ENCODE measurements around the gene DOCK8.

The DOCK8 gene

GRCh38 chr9:354453-354852 is 139.8 kb downstream of the DOCK8 start:
- in situ Hi-C loops (cut with HindIII; ENCODE audit: low sequenced_read_pairs): no loop called here

GRCh38 chr9:357560-357959 is 142.9 kb downstream of the DOCK8 start:
- in situ Hi-C loops (cut with HindIII; ENCODE audit: low sequenced_read_pairs): no loop called here

- in situ Hi-C loops (cut with HindIII; ENCODE audit: low sequenced_read_pairs): no loop called here
Measured at GRCh38 chr9:362561-363273, 148.1 kb downstream of the DOCK8 start.

- in situ Hi-C loops (cut with HindIII; ENCODE audit: low sequenced_read_pairs): no loop called here
Measured at GRCh38 chr9:363274-363612, 148.6 kb downstream of the DOCK8 start.

- in situ Hi-C loops (cut with HindIII; ENCODE audit: low sequenced_read_pairs): no loop called here
Measured at GRCh38 chr9:365436-365835, 150.8 kb downstream of the DOCK8 start.

- in situ Hi-C loops (cut with HindIII; ENCODE audit: low sequenced_read_pairs): no loop called here
Measured at GRCh38 chr9:366620-367019, 152.0 kb downstream of the DOCK8 start.

GRCh38 chr9:370086-370485 is 155.4 kb downstream of the DOCK8 start:
- in situ Hi-C loops (cut with HindIII; ENCODE audit: low sequenced_read_pairs): no loop called here

- in situ Hi-C loops (cut with HindIII; ENCODE audit: low sequenced_read_pairs): no loop called here
Measured at GRCh38 chr9:371349-371748, 156.7 kb downstream of the DOCK8 start.

- in situ Hi-C loops (cut with HindIII; ENCODE audit: low sequenced_read_pairs): no loop called here
Measured at GRCh38 chr9:372128-372527, 157.5 kb downstream of the DOCK8 start.

GRCh38 chr9:373759-374206 is 159.1 kb downstream of the DOCK8 start:
- in situ Hi-C loops (cut with HindIII; ENCODE audit: low sequenced_read_pairs): no loop called here

- in situ Hi-C loops (cut with HindIII; ENCODE audit: low sequenced_read_pairs): no loop called here
Measured at GRCh38 chr9:374736-375135, 160.1 kb downstream of the DOCK8 start.

GRCh38 chr9:376115-376514 is 161.4 kb downstream of the DOCK8 start:
- in situ Hi-C loops (cut with HindIII; ENCODE audit: low sequenced_read_pairs): no loop called here

- in situ Hi-C loops (cut with HindIII; ENCODE audit: low sequenced_read_pairs): no loop called here
Measured at GRCh38 chr9:378263-378662, 163.6 kb downstream of the DOCK8 start.

GRCh38 chr9:382383-382782 is 167.7 kb downstream of the DOCK8 start:
- in situ Hi-C loops (cut with HindIII; ENCODE audit: low sequenced_read_pairs): no loop called here

GRCh38 chr9:385818-386398 is 171.2 kb downstream of the DOCK8 start:
- in situ Hi-C loops (cut with HindIII; ENCODE audit: low sequenced_read_pairs): no loop called here

- in situ Hi-C loops (cut with HindIII; ENCODE audit: low sequenced_read_pairs): no loop called here
Measured at GRCh38 chr9:389159-389558, 174.5 kb downstream of the DOCK8 start.

- in situ Hi-C loops (cut with HindIII; ENCODE audit: low sequenced_read_pairs): no loop called here
Measured at GRCh38 chr9:389758-390157, 175.1 kb downstream of the DOCK8 start.

- in situ Hi-C loops (cut with HindIII; ENCODE audit: low sequenced_read_pairs): no loop called here
Measured at GRCh38 chr9:392077-392804, 177.6 kb downstream of the DOCK8 start.

- in situ Hi-C loops (cut with HindIII; ENCODE audit: low sequenced_read_pairs): no loop called here
Measured at GRCh38 chr9:394347-395052, 179.8 kb downstream of the DOCK8 start.

- in situ Hi-C loops (cut with HindIII; ENCODE audit: low sequenced_read_pairs): no loop called here
Measured at GRCh38 chr9:396396-396795, 181.7 kb downstream of the DOCK8 start.

- in situ Hi-C loops (cut with HindIII; ENCODE audit: low sequenced_read_pairs): no loop called here
Measured at GRCh38 chr9:398085-398484, 183.4 kb downstream of the DOCK8 start.

- in situ Hi-C loops (cut with HindIII; ENCODE audit: low sequenced_read_pairs): no loop called here
Measured at GRCh38 chr9:401223-401622, 186.6 kb downstream of the DOCK8 start.
